ENCODE measurements around the gene GNMT.

Gene GNMT

GRCh38 chr6:42961020-42961470, 491 bp downstream of the GNMT start:
- Histone ChIP-seq H3K27ac (no peak overlapping the region), H4K20me1 (ENCODE audit: insufficient read depth) (no peaks in the 10 kb centered on the region), H3K36me3 (ENCODE audit: insufficient read depth) (no peaks in the 10 kb centered on the region), H2AFZ (ENCODE audit: low read depth) (no peak overlapping the region), H3K27me3 (ENCODE audit: insufficient read depth, low read depth) (no peaks in the 10 kb centered on the region), H3K9ac (no peak overlapping the region), H3K4me3 (IDR thresholded peaks at IDR 0.05; ENCODE audit: insufficient read depth, low read depth, low read length) (no peak overlapping the region), H3K4me2 (no peak overlapping the region), H3K79me2 (ENCODE audit: insufficient read depth, low read depth) (no peaks in the 10 kb centered on the region), H3K4me1 (ENCODE audit: low read depth, poor library complexity, severe bottlenecking) (no peaks in the 10 kb centered on the region)
- no peak for TF ChIP-seq CTCF (conservative IDR thresholded peaks at IDR 0.05; ENCODE audit: low read depth, low read length)

GRCh38 chr6:42962096-42962495, 1.5 kb downstream of the GNMT start:
- no peak for TF ChIP-seq CTCF (conservative IDR thresholded peaks at IDR 0.05; ENCODE audit: low read depth, low read length)
- no peak overlapping the region for H3K9ac ChIP-seq
- no peak overlapping the region for H3K27ac ChIP-seq
- H3K4me2 ChIP-seq: no peak overlapping the region
- H3K36me3 ChIP-seq (ENCODE audit: insufficient read depth): no peaks in the 10 kb centered on the region
- no peak overlapping the region for H2AFZ ChIP-seq (ENCODE audit: low read depth)
- no peak overlapping the region for H3K4me3 ChIP-seq (IDR thresholded peaks at IDR 0.05; ENCODE audit: insufficient read depth, low read depth, low read length)
- H3K4me1 ChIP-seq (ENCODE audit: low read depth, poor library complexity, severe bottlenecking): no peaks in the 10 kb centered on the region
- no peaks in the 10 kb centered on the region for H3K79me2 ChIP-seq (ENCODE audit: insufficient read depth, low read depth)
- no peaks in the 10 kb centered on the region for H4K20me1 ChIP-seq (ENCODE audit: insufficient read depth)
- no peaks in the 10 kb centered on the region for H3K27me3 ChIP-seq (ENCODE audit: insufficient read depth, low read depth)

- H3K4me1 ChIP-seq (ENCODE audit: low read depth, poor library complexity, severe bottlenecking): no peaks in the 10 kb centered on the region
- H2AFZ ChIP-seq (ENCODE audit: low read depth): no peak overlapping the region
- H3K27ac ChIP-seq: no peak overlapping the region
- H4K20me1 ChIP-seq (ENCODE audit: insufficient read depth): no peaks in the 10 kb centered on the region
- no peak overlapping the region for H3K4me2 ChIP-seq
- H3K27me3 ChIP-seq (ENCODE audit: insufficient read depth, low read depth): no peaks in the 10 kb centered on the region
- H3K36me3 ChIP-seq (ENCODE audit: insufficient read depth): no peaks in the 10 kb centered on the region
- H3K9ac ChIP-seq: no peak overlapping the region
- H3K4me3 ChIP-seq (IDR thresholded peaks at IDR 0.05; ENCODE audit: insufficient read depth, low read depth, low read length): no peak overlapping the region
- H3K79me2 ChIP-seq (ENCODE audit: insufficient read depth, low read depth): no peaks in the 10 kb centered on the region
- TF ChIP-seq CTCF (conservative IDR thresholded peaks at IDR 0.05; ENCODE audit: low read depth, low read length): no peak
Observed at GRCh38 chr6:42962502-42963178, 2.1 kb downstream of the GNMT start.

- H3K4me1 ChIP-seq (ENCODE audit: low read depth, poor library complexity, severe bottlenecking): no peaks in the 10 kb centered on the region
- H3K27ac ChIP-seq: no peak overlapping the region
- H3K79me2 ChIP-seq (ENCODE audit: insufficient read depth, low read depth): no peaks in the 10 kb centered on the region
- H3K27me3 ChIP-seq (ENCODE audit: insufficient read depth, low read depth): no peaks in the 10 kb centered on the region
- no peak overlapping the region for H3K4me3 ChIP-seq (IDR thresholded peaks at IDR 0.05; ENCODE audit: insufficient read depth, low read depth, low read length)
- H3K4me2 ChIP-seq: no peak overlapping the region
- H4K20me1 ChIP-seq (ENCODE audit: insufficient read depth): no peaks in the 10 kb centered on the region
- no peak overlapping the region for H3K9ac ChIP-seq
- no peak for TF ChIP-seq CTCF (conservative IDR thresholded peaks at IDR 0.05; ENCODE audit: low read depth, low read length)
- H3K36me3 ChIP-seq (ENCODE audit: insufficient read depth): no peaks in the 10 kb centered on the region
- H2AFZ ChIP-seq (ENCODE audit: low read depth): no peak overlapping the region
Observed at GRCh38 chr6:42963179-42963854, 2.8 kb downstream of the GNMT start.
